Amniotic stem cell (primary cell): Measurements from ENCODE around the gene TEX19.

Experiments
- DNase-seq: peaks from one replicate; lab custom pipeline; 2025; lab: John Stamatoyannopoulos, UW

TEX19 gene

GRCh38 chr17:82358465-82359350 is at the start of gene TEX19:
TEX19 (plus strand) TSS chr17:82359247; CDS start chr17:82362151, 2,904 bp downstream.
- DNase-seq, result no peak

GRCh38 chr17:82309656-82310570 is 49.1 kb upstream of the TEX19 start:
- DNase-seq, result no peak

- no peak for DNase-seq
Measured at GRCh38 chr17:82310877-82311276, 48.2 kb upstream of the TEX19 start.

- no peak for DNase-seq
Measured at GRCh38 chr17:82311971-82312370, 47.1 kb upstream of the TEX19 start.

- no peak for DNase-seq
Measured at GRCh38 chr17:82313195-82314011, 45.6 kb upstream of the TEX19 start.

- no peak for DNase-seq
Measured at GRCh38 chr17:82314012-82314726, 44.9 kb upstream of the TEX19 start.

- DNase-seq, result no peak
Measured at GRCh38 chr17:82314727-82315605, 44.1 kb upstream of the TEX19 start.

- DNase-seq, result no peak
Measured at GRCh38 chr17:82315703-82316358, 43.2 kb upstream of the TEX19 start.

- no peak for DNase-seq
Measured at GRCh38 chr17:82316651-82317393, 42.2 kb upstream of the TEX19 start.

GRCh38 chr17:82317394-82318168 is 41.5 kb upstream of the TEX19 start, which contains the start of gene CD7:
CD7 (minus strand) TSS chr17:82317608; CDS start chr17:82317495, 113 bp downstream.
- DNase-seq, result no peak

- no peak for DNase-seq
Measured at GRCh38 chr17:82318169-82318498, 40.9 kb upstream of the TEX19 start.

GRCh38 chr17:82318772-82319606 is 40.1 kb upstream of the TEX19 start:
- DNase-seq, result no peak

GRCh38 chr17:82319619-82320062 is 39.4 kb upstream of the TEX19 start:
- DNase-seq, result no peak

GRCh38 chr17:82320140-82320840 is 38.8 kb upstream of the TEX19 start:
- DNase-seq, result no peak

- DNase-seq, result no peak
Measured at GRCh38 chr17:82320956-82321927, 37.8 kb upstream of the TEX19 start.
